Thoracic aorta (tissue), 2 donors: ENCODE measurements around the gene TMX3. TPM values are rescaled to one million over a fixed set of nuclear protein-coding genes. Genes with fewer than 3 reads are reported as not detected.
A peak's percentile ranks its signal among the peaks of the same experiment; 100 is the strongest.

ENCODE experiments used
- ATAC-seq: fragments of 150-250 bp; one replicate; pipeline ENCODE4 v1.8.0; 2017; ENCODE audit warnings: low read depth; ENCODE audit not compliant: insufficient number of reproducible peaks, low FRiP score
- DNase-seq: peaks from one replicate; pipeline ENCODE4 v3.0.0-alpha.2; 2020; ENCODE audit warnings: low spot score
- H3K27ac ChIP-seq, 2 donors: fragments of 200-600 bp; sonication (generic); 1 replicate in 1 of 2; 2 replicates in 1 of 2; pipeline ENCODE4 v1.5.1; 2016; ENCODE audit warnings: mild to moderate bottlenecking in 2 of 2, moderate library complexity in 2 of 2
- H3K27me3 ChIP-seq: fragments of 200-600 bp; sonication (generic); replicated peaks from 2 replicates; pipeline ENCODE4 v1.6.0; 2016; ENCODE audit warnings: mild to moderate bottlenecking; ENCODE audit not compliant: insufficient read depth
- H3K36me3 ChIP-seq: fragments of 200-600 bp; sonication (generic); one replicate; pipeline ENCODE4 v1.5.1; 2016
- H3K4me1 ChIP-seq, 2 donors: fragments of 200-600 bp; sonication (generic); 1 replicate in 1 of 2; 2 replicates in 1 of 2; pipeline versions ENCODE4 v1.5.1 to v1.6.0; 2016; ENCODE audit warnings: low read depth in 2 of 2, mild to moderate bottlenecking in 1 of 2; ENCODE audit not compliant: control insufficient read depth in 1 of 2
- H3K4me3 ChIP-seq: fragments of 200-600 bp; sonication (generic); 2 replicates; pipeline ENCODE4 v1.5.1; 2016; ENCODE audit warnings: mild to moderate bottlenecking
- H3K9me3 ChIP-seq: fragments of 200-600 bp; sonication (generic); 2 replicates; pipeline ENCODE4 v1.5.1; 2016
- CTCF ChIP-seq: fragments of 200-600 bp; sonication (generic); IDR thresholded peaks from one replicate; pipeline ENCODE4 v1.5.1; 2019; ENCODE audit warnings: antibody characterized with exemption
- total RNA-seq, 2 donors: library from RNA; depleted of rRNA; stranded (reverse); fragments of >200 nt; gene quantifications; one replicate each; pipeline versions ENCODE4 v1.1.0 to v1.2.3, GENCODE V29; 2016

TMX3 gene
- 10 to 100 TPM; 41.3 to 57.4 TPM for total RNA-seq

DNA sequence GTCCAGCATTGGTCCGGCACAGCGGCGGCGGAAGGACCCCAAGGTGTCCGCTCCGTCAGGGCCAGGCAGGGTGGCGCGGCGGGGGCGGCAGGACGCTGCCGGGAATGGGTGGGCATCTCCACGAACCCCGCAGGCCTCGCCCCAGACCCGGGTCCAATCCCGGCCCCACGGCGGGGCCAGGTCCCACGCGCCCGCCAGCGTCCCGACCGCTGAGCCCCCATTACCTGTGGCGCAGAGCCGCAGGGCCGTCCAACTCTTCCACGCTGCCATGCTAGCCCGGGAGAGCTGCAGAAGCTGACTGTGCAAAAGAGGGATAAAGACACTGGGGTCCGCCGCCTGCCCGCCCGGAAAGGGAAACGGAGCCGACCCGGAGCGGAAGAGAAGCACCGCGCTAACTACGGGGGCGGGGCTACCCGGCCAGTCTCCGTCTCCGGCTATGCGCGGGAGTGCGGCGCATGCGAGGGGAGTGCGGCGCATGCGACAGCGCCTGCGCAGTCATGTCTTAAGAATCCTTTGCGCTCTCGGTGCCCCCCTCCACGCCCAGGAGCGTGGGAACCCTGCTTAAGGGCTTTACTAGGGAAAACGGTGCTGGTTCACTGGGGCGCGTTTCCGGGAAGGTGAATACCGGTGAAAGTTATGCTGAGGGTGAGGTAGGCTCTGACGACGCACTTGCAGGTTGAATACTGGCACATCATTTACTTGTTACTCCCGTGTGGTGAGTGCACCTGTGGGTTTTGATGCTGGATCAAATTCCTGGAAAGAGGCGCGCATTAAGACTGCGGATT lies at the start of gene TMX3:
TSS of gene TMX3 (minus strand) at position 397 of the 785 bp plus-strand sequence. CDS start at position 270, 127 bp downstream.
- ATAC-seq: peak; percentile 80
- peak within 1 kb of the TSS; percentile 83 for H3K4me3 ChIP-seq

GRCh38 chr18:68764016-68764415 lies 49.1 kb upstream of the TMX3 start:
- Histone ChIP-seq H3K27ac (no peak overlapping the region), H3K9me3 (peaks cover 3% of the 10 kb centered on the region), H3K27me3 (no peaks in the 10 kb centered on the region), H3K4me1 (no peaks in the 10 kb centered on the region), H3K4me3 (no peak overlapping the region), H3K36me3 (no peaks in the 10 kb centered on the region)
- DNase-seq (no peak), ATAC-seq (no peak)
- no peak for TF ChIP-seq CTCF

More for the DNA sequence above, at the start of gene TMX3:
- peak; percentile 62 for DNase-seq
- Histone ChIP-seq H3K4me1 (peaks cover 8 to 10% of the 10 kb centered on the region in 2 donors), H3K27me3 (no peaks in the 10 kb centered on the region), H3K36me3 (peaks cover 8% of the 10 kb centered on the region), H3K27ac (peak within 1 kb of the TSS; percentile 59 to 77), H3K9me3 (no peaks in the 10 kb centered on the region)
- no peak for TF ChIP-seq CTCF

- no peak overlapping the region for H3K27ac ChIP-seq
- no peaks in the 10 kb centered on the region for H3K4me1 ChIP-seq
- DNase-seq (no peak), ATAC-seq (no peak)
- H3K4me3 ChIP-seq: no peak overlapping the region
- no peaks in the 10 kb centered on the region for H3K36me3 ChIP-seq
- TF ChIP-seq CTCF: no peak
- no peaks in the 10 kb centered on the region for H3K27me3 ChIP-seq
- peaks cover 3% of the 10 kb centered on the region for H3K9me3 ChIP-seq
Observed at GRCh38 chr18:68763083-68763482, 48.2 kb upstream of the TMX3 start.

- Histone ChIP-seq H3K27ac (no peak overlapping the region), H3K9me3 (peaks cover 3% of the 10 kb centered on the region), H3K36me3 (no peaks in the 10 kb centered on the region), H3K4me1 (no peaks in the 10 kb centered on the region), H3K4me3 (no peak overlapping the region), H3K27me3 (no peaks in the 10 kb centered on the region)
- ATAC-seq (no peak), DNase-seq (no peak)
- no peak for TF ChIP-seq CTCF
Observed at GRCh38 chr18:68759308-68759707, 44.4 kb upstream of the TMX3 start.

DNA sequence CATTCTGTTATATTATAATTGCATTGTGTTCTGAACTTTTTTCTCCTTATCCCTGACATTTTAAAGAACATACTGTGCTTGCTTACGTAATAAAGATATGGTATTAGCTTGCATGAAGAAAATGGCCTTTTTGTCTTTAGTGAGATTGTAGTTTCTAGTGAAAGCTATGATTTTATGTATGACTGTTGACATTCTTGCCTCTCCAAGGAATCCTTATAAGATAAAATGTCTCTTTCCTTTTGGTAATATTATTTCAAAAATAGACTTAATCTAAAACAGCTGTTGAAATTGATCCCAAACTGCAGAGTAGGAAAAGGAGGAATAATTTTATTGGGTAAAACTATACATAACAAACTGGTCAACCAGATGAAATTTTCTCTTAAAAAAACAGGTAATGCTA lies 42.2 kb upstream of the TMX3 start:
- Histone ChIP-seq H3K27me3 (no peaks in the 10 kb centered on the region), H3K4me1 (no peaks in the 10 kb centered on the region), H3K4me3 (no peak overlapping the region), H3K27ac (no peak overlapping the region), H3K36me3 (no peaks in the 10 kb centered on the region), H3K9me3 (peaks cover 3% of the 10 kb centered on the region)
- DNase-seq (no peak), ATAC-seq (no peak)
- no peak for TF ChIP-seq CTCF
